Retina (tissue), 1 donor: ENCODE results near the gene GPR160.
"Not testable (repeated sequence)": the region's sequence is repeated elsewhere in the genome, so short reads cannot be mapped to it uniquely, and the experiment has no call there.

ENCODE experiments used
- DNase-seq: peaks from one replicate; pipeline ENCODE4 v3.0.0-alpha.2; 2016

The GPR160 gene, protein sequence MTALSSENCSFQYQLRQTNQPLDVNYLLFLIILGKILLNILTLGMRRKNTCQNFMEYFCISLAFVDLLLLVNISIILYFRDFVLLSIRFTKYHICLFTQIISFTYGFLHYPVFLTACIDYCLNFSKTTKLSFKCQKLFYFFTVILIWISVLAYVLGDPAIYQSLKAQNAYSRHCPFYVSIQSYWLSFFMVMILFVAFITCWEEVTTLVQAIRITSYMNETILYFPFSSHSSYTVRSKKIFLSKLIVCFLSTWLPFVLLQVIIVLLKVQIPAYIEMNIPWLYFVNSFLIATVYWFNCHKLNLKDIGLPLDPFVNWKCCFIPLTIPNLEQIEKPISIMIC

DNA sequence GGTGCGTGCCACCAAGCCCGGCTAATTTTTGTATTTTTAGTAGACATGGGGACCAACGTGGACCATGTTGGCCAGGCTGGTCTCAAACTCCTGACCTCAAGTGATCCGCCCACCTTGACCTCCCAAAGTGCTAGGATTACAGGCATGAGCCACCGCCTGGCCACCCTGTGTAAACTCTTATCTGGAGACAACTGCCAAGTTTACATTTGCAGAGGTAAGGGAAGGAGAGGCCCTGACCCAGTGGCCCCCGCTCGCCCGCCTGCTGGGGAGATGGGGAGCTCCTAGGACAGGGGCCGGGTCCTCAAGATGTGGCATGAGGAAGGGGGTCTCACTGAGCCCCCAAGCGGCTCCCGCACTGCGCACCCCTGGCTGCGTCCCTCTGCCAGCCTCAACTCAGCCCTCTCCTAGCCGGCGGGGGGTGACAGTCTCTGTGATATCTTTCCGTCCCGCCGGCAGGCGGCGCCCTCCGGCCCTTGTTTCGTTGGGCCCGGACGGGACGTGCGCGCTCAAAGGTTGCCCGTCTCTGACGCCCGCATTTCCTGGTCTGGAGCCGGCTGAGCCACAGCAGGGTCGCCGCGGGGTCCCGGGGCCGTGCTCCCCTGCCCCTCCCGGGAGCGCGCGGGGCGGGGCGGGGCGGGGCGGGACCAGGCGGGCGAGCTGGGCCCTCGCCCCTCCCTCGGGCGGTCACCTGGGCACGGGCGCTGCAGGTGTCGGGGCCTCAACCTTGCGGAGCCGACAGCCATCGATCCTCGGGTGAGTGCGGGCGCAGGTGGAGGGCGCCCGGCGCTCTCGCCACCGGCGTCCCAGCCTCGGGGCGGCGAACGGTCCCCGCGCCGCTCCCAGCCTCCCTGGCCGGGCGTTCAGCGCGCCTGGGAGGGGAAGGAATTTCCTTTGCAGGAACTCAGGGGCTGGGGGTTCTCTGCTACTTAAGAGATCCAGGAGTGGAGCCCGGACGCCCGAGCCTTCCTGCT lies at the start of gene GPR160:
GPR160 (plus strand) TSS at position 533 of the 971 bp plus-strand sequence. CDS start 45,978 bp downstream, outside the sequence.
- DNase-seq: peak; percentile 76

DNA sequence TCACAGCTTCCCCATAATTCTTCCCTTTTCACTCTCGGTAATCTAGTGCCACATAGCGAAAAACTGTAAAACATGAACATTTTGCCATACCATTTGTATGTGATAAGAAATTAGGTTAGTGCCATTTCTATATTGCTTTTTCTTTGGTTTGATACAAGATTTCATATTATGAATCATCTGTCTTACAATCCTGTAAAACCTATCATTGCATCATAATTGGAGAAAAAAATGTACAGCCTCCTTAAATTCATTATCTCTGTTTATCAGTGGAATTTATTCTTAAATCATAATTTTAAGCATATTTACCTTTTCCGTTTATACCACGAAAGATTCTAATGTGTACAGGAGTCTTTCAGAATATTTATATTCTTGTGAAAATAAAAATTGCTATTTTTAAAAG lies 47.4 kb upstream of the GPR160 start:
- no peak for DNase-seq

DNA sequence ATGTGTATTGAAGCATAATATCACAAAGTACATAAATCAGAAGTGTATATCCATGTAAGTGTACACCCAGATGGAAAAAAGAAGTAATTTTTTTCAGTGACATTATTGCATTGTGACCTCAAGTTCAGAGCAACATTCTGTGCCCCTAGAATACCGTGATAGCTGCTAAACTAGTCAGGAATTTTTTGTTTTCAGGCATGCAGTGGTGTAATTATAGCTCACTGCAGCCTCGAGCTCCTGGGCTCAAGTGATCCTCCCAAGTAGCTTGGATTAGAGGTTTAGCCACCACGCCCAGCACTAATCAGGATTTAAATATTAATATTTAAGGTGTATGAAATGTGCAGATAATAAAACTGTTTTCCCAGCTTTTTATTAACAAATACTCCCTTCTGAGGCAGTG lies 45.6 kb upstream of the GPR160 start:
- no peak for DNase-seq

DNA sequence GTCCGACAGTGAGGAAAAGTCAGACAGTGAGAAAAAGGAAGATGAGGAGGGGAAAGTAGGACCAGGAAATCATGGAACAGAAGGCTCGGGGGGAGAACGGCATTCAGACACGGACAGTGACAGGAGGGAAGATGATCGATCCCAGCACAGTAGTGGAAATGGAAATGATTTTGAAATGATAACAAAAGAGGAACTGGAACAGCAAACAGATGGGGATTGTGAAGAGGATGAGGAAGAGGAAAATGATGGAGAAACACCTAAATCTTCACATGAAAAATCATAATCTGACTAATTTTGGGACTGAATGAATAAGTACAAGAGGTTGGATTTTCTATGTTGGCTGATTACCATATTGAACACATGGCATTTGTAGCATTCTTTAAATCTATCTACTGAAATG lies 45.0 kb upstream of the GPR160 start:
- no peak for DNase-seq

DNA sequence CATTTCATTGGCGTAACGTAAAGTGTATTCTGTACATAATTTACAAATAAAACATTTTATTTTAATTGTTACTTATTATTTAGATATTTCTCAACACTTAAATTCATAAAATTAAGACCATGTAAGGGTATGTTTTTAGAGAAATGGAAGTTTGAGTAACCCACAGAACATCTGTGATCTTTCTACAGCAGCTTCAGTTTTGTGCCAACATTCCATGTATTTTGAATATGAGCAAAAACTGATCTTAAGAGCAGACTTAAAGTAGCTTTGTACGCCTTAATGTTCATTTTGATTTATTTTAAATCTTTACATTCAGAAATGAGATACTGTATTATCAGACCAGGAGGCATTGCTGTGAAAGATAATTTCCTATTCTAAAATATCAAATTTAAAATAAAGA lies 44.0 kb upstream of the GPR160 start:
- no peak for DNase-seq

DNA sequence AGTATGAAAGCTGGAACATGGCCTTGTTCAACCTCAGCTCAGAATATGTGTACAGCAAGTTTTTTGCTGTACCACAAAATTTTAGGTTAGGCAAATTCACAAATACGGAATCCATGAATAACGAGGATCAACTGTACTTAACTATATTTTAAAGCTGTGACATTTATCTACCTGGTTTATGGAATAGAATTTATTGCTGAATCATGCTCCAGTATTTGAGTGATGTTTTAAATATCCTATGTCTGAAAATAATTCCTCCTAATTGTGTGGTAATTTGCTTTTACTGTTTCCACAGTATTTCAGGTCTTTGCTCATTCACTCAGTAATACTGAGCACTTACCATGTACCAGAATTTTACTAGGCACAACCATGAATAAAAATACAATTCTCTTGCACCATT lies 41.7 kb upstream of the GPR160 start:
- no peak for DNase-seq

DNA sequence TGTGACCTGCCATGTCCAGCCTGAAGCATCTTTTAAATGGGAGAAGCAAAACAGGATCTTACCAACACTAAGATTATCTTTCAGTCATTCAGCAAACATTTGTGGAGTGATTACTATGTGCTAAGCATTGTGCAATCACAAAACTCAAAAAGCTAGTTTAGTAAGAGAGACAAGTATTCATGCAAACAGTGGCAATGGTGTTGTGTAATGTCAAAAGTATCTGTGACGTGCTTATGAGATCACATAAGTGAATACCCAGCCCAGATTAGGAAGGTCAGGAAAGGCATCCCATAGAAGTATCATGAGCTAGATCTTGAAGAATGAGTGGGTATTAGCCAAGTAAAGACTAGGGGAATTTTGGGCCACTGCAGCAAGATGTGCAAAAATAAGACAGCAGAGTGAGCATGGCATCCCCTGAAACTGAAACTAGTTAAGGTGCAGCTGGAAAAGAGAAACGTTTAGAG lies 39.1 kb upstream of the GPR160 start:
- no peak for DNase-seq

DNA sequence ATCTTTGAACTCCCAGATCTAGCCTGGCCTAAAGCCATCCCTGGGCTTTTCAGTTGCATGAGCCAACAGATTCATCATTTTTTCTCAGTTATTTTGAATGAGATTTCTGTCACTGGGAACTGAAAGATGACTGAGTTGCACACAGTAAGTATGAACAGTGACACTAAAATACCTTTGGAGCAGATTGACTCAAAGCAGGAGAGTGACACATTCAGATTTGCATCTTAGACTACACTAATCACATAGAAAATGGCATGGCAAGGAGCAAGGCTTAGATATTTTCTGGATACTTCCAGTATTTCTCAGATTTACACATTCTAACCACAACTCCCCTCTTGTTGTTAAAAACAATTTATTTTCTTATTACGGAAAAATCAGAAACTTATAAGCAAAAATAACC lies 38.4 kb upstream of the GPR160 start:
- DNase-seq: no peak

DNA sequence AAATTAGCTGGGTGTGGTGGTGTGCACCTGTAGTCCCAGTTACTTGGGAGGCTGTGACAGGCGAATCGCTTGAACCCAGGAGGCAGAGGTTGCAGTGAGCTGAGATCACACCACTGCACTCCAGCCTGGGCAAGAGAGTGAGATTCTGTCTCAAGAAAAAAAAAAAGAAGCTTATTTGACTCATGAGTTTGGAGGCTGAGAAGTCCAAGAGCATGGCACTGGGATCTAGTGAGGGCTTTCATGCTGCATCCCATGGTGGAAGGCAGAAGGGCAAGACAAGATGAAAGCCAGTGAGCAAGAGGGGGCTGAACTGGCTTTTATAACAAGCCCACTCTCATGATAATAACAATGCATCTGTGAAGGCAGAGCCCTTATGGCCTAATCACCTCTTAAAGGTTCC lies 37.7 kb upstream of the GPR160 start:
- DNase-seq: no peak

DNA sequence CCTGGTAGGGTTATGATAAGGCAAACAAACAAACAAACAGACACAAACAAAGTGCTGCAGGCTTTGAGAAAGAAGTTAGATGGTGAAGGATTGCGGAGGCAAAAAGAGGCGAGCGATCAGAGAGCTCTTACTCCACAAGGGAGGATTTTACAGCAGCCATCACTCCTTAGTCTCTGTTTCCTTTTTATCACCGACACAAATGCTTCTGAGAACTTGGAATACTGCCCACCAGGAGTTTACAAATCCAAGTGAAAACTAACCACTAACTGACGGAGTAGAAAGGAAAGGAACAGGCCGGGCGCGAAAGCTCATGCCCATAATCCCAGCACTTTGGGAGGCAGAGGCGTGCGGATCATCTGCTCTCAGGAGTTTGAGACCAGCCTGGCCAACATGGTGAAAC lies 35.6 kb upstream of the GPR160 start:
- no peak for DNase-seq

DNA sequence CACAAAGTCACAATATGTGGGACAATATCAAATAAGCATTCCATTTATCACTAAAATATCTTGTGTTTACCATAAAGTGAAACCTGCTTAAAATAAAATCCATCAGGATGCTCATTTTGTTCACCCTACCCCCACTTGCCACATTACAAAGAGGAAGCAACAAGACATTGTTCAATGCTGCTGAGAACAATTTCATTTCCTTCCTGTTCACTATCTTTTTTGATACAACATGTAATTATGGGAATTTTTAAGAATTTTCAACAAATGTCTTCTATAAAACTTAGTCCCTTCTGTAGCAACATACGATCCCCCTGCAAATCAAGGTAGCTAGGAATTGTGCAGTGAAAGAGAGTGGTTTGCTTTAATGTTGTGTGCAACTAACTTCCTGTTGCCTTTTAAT lies 34.9 kb upstream of the GPR160 start:
- no peak for DNase-seq

DNA sequence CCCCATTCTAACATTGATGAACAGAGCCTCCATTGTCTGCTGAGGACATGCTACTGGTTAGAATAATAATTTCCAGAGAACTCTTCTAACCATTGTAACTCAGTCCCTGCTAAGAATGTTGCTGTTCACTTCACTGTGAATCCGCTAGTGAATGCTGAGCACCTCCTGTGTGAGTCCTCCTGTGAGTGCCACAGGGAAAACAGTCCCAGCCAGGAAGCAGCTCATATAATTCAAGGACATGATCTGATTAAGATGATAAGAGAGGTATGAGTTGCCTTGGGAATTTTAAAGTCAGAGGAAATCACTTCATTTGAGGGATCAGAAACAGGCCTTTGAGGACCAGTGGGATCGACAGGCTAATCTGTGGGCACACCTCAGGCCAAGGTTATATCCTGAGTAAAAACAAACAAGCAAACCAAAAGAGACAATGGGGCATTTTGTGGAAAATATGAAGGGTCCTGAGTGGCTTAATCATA lies 33.9 kb upstream of the GPR160 start:
- DNase-seq: no peak

DNA sequence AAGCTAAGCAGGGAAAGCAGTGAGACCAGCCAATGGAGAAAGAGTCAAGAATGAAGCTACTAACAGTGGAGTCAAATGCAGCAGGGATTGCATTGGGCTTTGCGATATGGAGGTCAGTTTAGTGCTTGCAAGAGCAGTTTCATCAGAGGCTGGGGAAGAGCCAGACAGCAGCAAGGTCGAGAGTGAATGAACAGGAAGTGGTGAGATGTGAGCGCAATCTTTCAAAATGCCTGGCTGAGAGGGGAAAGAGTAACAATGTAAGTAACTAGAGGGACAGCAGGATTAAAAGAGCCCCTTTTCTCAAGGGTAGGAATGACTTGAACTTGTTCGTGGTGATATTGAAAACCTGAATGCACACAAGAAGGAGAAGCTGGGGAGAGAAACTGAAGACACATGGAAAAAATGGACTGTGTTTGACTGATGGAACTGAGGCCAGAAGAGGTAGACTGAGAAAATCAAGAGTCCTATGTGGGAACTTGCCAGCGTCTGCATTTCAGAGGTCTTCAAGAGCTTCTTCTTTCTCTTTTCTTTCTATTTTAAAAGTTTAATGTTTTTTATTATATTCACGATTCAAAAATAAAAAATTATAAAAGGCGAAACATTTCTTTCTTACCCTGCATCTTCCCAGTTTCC lies 30.6 kb upstream of the GPR160 start:
- no peak for DNase-seq

DNA sequence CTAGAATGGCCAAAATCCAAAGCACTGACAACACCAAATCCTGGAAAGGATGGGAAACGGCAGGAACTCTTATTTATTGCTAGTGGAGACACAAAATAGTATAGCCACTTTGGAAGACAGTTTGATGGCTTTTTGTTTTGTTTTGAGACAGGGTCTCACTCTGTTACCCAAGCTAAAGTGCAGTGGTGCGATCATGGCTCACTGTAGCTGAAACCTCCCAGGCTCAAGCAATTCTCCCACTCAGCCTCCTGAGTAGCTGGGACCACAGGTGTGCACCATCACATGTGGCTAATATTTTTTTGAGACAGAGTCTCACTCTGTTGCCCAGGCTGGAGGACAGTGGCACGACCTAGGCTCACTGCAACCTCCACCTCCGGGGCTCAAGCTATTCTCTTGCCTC lies 27.3 kb upstream of the GPR160 start:
- DNase-seq: no peak

DNA sequence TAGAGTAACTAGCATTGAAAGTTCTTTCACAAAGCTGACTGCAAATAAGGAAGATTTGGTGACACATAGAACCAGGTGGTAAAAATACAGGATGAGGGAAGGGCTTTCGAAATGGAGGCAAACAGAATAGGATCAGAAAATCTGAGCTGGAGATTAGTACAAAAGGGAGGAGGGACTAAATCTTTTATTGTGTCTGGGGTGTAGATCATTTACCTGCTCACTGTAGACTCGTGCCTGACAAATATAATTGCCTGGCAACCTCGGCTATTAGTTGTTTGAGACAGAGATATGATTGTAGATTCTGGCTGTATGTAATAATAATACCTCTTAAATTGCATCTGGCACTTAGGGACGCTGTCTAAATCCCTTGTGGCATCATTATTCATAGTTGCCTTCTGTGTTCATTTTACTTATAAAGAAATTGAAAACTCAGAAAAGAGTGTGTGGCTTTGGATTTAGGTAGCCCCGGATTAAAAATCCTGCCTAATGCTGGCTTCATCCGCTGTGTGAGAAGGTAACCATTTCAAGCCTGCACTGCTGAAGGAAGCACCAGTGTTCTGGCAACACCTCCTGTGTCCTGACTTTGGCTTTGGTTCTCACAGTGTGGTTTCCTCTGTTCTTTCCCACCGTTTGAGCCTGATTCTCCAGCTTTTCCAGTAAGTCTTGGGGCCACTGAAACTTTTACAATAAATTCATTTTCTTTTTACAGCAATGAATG lies 25.0 kb upstream of the GPR160 start:
- DNase-seq: no peak

DNA sequence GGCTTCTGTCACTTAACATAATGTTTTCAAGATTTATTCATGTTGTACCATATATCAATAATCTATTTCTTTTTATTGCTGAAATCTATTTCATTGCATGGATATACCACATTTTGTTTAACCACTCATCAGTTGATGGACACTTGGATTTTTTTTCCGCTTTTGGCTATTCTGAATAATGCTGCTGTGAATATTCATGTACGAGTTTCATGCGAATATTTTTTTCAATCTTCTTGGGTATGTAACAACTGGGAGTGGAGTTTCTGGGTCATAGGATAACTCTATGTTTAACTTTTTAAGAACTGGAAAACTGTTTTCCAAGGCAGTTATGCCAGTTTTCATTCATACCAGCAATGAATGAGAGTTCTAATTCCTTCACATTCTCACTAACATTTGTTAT lies 21.7 kb upstream of the GPR160 start:
- DNase-seq: no peak

DNA sequence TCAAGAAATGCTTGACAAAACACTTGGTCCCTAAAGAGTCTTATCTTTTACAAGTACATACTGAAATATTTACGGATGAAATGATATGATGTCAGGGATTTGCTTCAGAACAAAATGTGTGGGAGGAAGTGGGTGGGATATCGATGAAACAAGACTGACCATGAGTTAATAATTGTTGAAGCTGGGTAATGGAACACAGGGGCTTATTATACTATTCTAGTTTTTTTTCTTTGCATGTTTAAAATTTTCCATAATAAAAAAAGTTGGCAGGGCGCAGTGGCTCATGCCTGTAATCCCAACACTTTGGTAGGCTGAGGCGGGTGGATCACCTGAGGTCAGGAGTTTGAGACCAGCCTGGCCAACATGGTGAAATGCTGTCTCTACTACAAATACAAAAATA lies 18.5 kb upstream of the GPR160 start:
- DNase-seq: not testable (repeated sequence)

DNA sequence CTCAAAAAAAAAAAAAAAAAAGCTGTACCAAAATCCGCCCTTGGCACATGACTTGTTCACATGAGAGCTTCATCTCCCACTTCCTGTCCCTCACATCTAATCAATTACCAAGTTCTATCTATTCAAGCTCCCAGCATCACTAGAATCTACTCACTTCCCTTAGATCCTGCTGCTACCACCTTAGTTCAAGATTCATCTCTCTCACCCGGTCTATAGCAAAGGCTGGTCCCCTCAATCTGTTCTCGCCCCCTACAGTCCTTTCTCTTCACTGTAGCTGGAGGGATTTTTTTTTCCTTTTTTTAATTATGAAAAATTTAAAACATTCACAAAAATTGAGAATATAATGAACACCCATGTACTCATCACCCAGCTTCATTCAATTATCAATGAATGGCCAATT lies 16.7 kb upstream of the GPR160 start:
- no peak for DNase-seq

DNA sequence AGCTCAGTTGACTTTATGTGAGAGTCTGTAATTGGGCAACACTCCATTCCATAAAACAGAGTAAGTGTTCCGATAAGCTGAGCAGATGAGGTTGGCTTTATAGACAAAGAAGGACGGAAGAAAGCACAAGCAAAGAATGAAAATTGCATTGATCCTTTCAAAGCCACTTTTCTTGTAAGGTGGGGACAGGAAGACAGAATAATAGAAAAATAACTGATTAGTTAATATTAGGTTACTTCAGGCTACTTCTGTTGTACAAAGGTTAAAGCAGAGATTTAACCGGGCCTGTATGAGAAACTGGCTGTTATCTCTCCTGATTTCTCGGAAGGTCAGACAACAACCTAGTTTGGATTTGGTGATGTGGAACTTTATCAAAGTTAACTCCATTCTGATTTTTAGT lies 15.5 kb upstream of the GPR160 start:
- no peak for DNase-seq

DNA sequence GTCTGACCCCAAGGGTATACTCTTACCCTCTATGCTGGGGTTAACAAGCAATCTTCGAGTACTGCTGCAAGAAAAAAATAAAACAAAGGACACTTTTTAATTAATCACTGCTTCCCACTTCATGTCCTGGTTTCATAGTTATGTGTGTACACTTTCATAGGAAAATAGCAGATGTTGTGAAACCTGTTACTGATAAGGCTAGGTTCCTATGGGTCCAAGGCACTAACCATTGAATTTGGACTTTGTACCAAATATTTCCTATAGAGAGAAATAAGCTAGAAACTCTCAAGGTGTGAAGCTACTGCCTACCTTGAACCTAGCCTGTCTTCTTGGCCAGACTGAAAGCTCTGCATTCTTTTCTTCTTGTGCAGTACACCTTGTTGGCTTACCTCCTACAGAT lies 14.6 kb upstream of the GPR160 start:
- DNase-seq: no peak

DNA sequence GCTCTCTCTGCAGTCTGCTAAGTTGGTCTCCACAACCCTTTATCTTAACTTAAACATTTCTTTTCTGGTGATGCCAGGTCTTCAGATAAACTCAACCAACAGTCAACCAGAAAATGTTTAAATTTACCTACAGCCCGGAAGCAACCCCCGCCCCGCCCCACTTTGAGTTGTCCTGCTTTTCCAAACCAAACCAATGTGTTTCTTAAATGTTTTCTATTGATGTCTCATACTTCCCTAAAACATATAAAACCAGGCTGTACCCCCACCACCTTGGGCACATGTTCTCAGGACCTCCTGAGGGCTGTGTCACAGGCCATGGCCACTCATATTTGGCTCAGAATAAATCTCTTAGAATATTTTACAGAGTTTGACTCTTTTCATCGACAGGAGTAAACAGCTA lies 13.2 kb upstream of the GPR160 start:
- no peak for DNase-seq

DNA sequence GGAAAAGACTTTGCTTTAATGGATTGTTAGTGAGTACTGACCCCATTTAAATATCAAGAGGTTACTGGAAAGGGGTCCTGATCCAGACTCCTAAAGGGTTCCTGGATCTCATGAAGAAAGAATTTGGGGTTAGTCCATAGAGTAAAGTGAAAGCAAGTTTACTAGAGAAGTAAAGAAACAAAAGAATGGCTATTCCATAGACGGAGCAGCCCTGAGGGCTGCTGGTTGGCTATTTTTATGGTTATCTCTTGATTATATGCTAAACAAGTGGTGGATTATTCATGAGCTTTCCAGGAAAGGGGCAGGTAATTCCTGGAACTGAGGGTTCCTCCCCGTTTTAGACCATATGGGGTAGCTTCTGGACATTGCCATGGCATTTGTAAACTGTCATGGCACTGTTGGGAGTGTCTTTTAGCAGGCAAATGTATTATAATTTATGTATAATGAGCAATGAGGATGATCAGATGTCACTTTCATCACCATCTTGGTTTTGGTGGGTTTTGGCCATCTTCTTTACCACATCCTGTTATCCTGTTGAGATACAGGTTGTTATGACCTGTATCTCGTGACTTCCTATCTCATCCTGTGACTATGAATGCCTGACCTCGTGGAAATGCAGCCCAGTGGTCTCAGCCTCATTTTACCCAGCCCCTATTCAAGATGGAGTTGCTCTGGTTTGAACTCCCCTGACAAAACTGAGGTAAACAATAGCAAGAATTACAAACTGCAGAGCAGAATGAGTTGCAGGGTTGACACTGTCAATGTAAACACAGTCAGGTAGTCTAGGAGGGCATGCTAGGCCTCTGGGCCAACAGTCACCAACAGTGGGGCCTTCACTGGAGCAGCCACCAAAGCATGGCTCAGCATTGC lies 10.3 kb upstream of the GPR160 start:
- no peak for DNase-seq
